GM23338 (cell line): Measurements from ENCODE around the gene KIF6. TPM values are rescaled to one million over a fixed set of nuclear protein-coding genes. Genes with fewer than 3 reads are reported as not detected.

Experiments
- ATAC-seq: fragments of 200-7000 bp; cut with Tn5 transposase; 3 replicates; pipeline ENCODE4 v1.9.1; 2020
- DNase-seq: peaks from one replicate; pipeline ENCODE4 v3.0.0-alpha.2; 2015; ENCODE audit warnings: low spot score
- H2AFZ ChIP-seq: fragments of 200-600 bp; sonication (generic); 2 replicates; pipeline ENCODE4 v1.8.0; 2016; ENCODE audit warnings: antibody characterized with exemption, mild to moderate bottlenecking, moderate library complexity
- H3F3A ChIP-seq: fragments of 200-600 bp; sonication (generic); replicated peaks from 2 replicates; pipeline ENCODE4 v1.8.0; 2017; ENCODE audit warnings: antibody characterized with exemption, mixed run types, low read depth
- H3K27ac ChIP-seq: fragments of 200-600 bp; sonication (generic); 2 replicates; pipeline ENCODE4 v1.6.1; 2016; ENCODE audit warnings: low read depth
- H3K27me3 ChIP-seq: fragments of 200-600 bp; sonication (generic); 2 replicates; pipeline ENCODE4 v1.8.0; 2016; ENCODE audit warnings: mild to moderate bottlenecking, mixed run types, moderate library complexity; ENCODE audit not compliant: insufficient read depth
- H3K36me3 ChIP-seq: fragments of 200-600 bp; sonication (generic); 2 replicates; pipeline ENCODE4 v1.8.0; 2016; ENCODE audit warnings: mild to moderate bottlenecking; ENCODE audit not compliant: insufficient read depth
- H3K4me1 ChIP-seq: fragments of 200-600 bp; sonication (generic); 2 replicates; pipeline ENCODE4 v1.8.0; 2016; ENCODE audit warnings: mild to moderate bottlenecking, moderate library complexity; ENCODE audit not compliant: insufficient read depth
- H3K4me2 ChIP-seq: fragments of 200-600 bp; sonication (generic); 2 replicates; pipeline ENCODE4 v1.7.1; 2017; ENCODE audit warnings: mixed run types
- H3K4me3 ChIP-seq: fragments of 200-600 bp; sonication (generic); 2 replicates; pipeline ENCODE4 v1.6.1; 2016; ENCODE audit warnings: mixed run types
- H3K79me2 ChIP-seq: fragments of 200-600 bp; sonication (generic); replicated peaks from 2 replicates; pipeline ENCODE4 v1.8.0; 2017; ENCODE audit warnings: mild to moderate bottlenecking; ENCODE audit not compliant: insufficient read depth
- H3K9me2 ChIP-seq: fragments of 200-600 bp; sonication (generic); 2 replicates; pipeline ENCODE4 v1.8.0; 2017; ENCODE audit not compliant: insufficient read depth
- H4K20me1 ChIP-seq: fragments of 200-600 bp; sonication (generic); replicated peaks from 2 replicates; pipeline ENCODE4 v1.8.0; 2017; ENCODE audit warnings: mild to moderate bottlenecking; ENCODE audit not compliant: insufficient read depth
- H3K27ac Mint-ChIP-seq: 2 replicates; pipeline ENCODE4 v1.8.0; 2020; ENCODE audit warnings: inconsistent platforms, mild to moderate bottlenecking, moderate library complexity, mixed read lengths
- H3K27me3 Mint-ChIP-seq: 3 replicates; pipeline ENCODE4 v1.8.0; 2022; ENCODE audit warnings: low read depth, mild to moderate bottlenecking, moderate library complexity, mixed read lengths, inconsistent platforms; ENCODE audit not compliant: insufficient read depth, poor library complexity
- H3K36me3 Mint-ChIP-seq: 3 replicates; pipeline ENCODE4 v1.8.0; 2021; ENCODE audit warnings: low read depth, mild to moderate bottlenecking, inconsistent platforms, moderate library complexity, mixed read lengths
- H3K4me1 Mint-ChIP-seq: 3 replicates; pipeline ENCODE4 v1.8.0; 2020; ENCODE audit warnings: mild to moderate bottlenecking, inconsistent platforms, mixed read lengths
- H3K4me3 Mint-ChIP-seq: 3 replicates; pipeline ENCODE4 v1.8.0; 2021; ENCODE audit warnings: moderate library complexity, mild to moderate bottlenecking, inconsistent platforms, mixed read lengths
- H3K9me3 Mint-ChIP-seq: 3 replicates; pipeline ENCODE4 v1.8.0; 2020; ENCODE audit warnings: moderate library complexity, mild to moderate bottlenecking, inconsistent platforms, mixed read lengths
- CREB1 ChIP-seq: fragments of 250-450 bp; sonication (Bioruptor Pico); IDR thresholded peaks from 2 replicates; pipeline ENCODE4 v1.5.0; 2020; ENCODE audit warnings: low read depth, mild to moderate bottlenecking, moderate library complexity
- EZH2 ChIP-seq: fragments of 200-600 bp; sonication (generic); IDR thresholded peaks from one replicate; pipeline ENCODE4 v1.8.0; 2017; ENCODE audit warnings: antibody characterized with exemption, mild to moderate bottlenecking, low read depth; ENCODE audit not compliant: unreplicated experiment
- NANOG ChIP-seq: IDR thresholded peaks from 2 replicates; pipeline ENCODE4 v1.6.1; 2016; ENCODE audit warnings: antibody characterized with exemption, borderline replicate concordance
- STAT1 ChIP-seq: IDR thresholded peaks from one replicate; pipeline ENCODE4 v1.6.1; 2016; ENCODE audit warnings: antibody characterized with exemption; ENCODE audit not compliant: unreplicated experiment
- ZNF331 ChIP-seq: fragments of 250-450 bp; sonication (Bioruptor Pico); IDR thresholded peaks from 2 replicates; pipeline ENCODE4 v1.5.0; 2020; ENCODE audit warnings: low read depth, mild to moderate bottlenecking, moderate library complexity
- polyA plus RNA-seq: library from polyadenylated mRNA; unstranded; fragments of >200 nt; fragmentation: Nextera tagmentation; extraction: Ambion mirVana; gene quantifications from 2 replicates; pipeline ENCODE4 v1.2.1, GENCODE V29; 2016
- total RNA-seq: library from RNA; depleted of rRNA; stranded (reverse); fragments of >200 nt; shearing (Covaris generic); gene quantifications from 2 replicates; pipeline ENCODE4 v1.2.3, GENCODE V29; 2014
- TF ChIP-seq, protein P1 (sequence below): fragments of 250-450 bp; sonication (Bioruptor Pico); IDR thresholded peaks from 2 replicates; pipeline ENCODE4 v1.5.0; 2020; ENCODE audit warnings: mild to moderate bottlenecking, moderate library complexity
- TF ChIP-seq, protein P2 (sequence below), 2 experiments: fragments of 200-600 bp in 1 of 2; sonication (generic) in 1 of 2; conservative IDR thresholded peaks; 2 replicates each; pipeline versions ENCODE4 v1.5.1 to v1.6.1; 2016 to 2017; ENCODE audit warnings: antibody characterized with exemption in 2 of 2, low read depth in 2 of 2, mild to moderate bottlenecking in 2 of 2, moderate library complexity in 1 of 2

KIF6 gene
- total and polyA plus RNA-seq, 2 experiments from 2014 or later: 0.87 to 1.7 TPM

DNA sequence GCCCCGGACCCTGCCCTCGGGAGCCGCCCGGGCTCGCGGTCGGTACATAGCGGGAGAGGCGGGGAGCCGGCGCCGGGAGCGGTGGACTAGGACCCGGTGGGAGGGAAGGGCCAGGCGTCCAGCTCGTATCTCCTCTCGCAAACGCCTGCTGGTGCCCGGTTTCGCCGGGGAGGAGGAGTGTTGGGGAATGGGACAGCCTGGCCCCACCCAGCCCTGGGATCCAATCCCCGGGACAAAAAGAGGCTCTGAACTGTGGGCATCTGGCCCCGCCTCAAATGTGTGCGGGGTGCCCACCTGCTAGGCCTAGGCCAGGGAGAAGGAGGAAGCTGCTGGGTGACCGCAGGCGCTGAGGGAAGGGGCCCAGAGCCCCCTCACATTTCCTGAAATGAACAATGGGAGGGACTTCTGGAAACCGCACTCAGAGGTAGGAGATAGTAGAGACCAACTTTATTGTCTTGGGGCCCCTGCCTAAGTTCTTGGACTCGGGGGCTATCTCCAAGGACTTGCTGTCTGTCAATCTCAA, 410.9 kb downstream of the KIF6 start, which contains the start of gene KCNK17:
TSS of gene KCNK17 (minus strand) at position 147 of the 523 bp plus-strand sequence. CDS start at position 48, 99 bp downstream.
- TF ChIP-seq NANOG (no peak), CREB1 (CRISPR knock-in tag) (no peak), EZH2 (peak; percentile 2), ZNF331 (CRISPR knock-in tag) (no peak), STAT1 (no peak)
- TF ChIP-seq, protein P1, sequence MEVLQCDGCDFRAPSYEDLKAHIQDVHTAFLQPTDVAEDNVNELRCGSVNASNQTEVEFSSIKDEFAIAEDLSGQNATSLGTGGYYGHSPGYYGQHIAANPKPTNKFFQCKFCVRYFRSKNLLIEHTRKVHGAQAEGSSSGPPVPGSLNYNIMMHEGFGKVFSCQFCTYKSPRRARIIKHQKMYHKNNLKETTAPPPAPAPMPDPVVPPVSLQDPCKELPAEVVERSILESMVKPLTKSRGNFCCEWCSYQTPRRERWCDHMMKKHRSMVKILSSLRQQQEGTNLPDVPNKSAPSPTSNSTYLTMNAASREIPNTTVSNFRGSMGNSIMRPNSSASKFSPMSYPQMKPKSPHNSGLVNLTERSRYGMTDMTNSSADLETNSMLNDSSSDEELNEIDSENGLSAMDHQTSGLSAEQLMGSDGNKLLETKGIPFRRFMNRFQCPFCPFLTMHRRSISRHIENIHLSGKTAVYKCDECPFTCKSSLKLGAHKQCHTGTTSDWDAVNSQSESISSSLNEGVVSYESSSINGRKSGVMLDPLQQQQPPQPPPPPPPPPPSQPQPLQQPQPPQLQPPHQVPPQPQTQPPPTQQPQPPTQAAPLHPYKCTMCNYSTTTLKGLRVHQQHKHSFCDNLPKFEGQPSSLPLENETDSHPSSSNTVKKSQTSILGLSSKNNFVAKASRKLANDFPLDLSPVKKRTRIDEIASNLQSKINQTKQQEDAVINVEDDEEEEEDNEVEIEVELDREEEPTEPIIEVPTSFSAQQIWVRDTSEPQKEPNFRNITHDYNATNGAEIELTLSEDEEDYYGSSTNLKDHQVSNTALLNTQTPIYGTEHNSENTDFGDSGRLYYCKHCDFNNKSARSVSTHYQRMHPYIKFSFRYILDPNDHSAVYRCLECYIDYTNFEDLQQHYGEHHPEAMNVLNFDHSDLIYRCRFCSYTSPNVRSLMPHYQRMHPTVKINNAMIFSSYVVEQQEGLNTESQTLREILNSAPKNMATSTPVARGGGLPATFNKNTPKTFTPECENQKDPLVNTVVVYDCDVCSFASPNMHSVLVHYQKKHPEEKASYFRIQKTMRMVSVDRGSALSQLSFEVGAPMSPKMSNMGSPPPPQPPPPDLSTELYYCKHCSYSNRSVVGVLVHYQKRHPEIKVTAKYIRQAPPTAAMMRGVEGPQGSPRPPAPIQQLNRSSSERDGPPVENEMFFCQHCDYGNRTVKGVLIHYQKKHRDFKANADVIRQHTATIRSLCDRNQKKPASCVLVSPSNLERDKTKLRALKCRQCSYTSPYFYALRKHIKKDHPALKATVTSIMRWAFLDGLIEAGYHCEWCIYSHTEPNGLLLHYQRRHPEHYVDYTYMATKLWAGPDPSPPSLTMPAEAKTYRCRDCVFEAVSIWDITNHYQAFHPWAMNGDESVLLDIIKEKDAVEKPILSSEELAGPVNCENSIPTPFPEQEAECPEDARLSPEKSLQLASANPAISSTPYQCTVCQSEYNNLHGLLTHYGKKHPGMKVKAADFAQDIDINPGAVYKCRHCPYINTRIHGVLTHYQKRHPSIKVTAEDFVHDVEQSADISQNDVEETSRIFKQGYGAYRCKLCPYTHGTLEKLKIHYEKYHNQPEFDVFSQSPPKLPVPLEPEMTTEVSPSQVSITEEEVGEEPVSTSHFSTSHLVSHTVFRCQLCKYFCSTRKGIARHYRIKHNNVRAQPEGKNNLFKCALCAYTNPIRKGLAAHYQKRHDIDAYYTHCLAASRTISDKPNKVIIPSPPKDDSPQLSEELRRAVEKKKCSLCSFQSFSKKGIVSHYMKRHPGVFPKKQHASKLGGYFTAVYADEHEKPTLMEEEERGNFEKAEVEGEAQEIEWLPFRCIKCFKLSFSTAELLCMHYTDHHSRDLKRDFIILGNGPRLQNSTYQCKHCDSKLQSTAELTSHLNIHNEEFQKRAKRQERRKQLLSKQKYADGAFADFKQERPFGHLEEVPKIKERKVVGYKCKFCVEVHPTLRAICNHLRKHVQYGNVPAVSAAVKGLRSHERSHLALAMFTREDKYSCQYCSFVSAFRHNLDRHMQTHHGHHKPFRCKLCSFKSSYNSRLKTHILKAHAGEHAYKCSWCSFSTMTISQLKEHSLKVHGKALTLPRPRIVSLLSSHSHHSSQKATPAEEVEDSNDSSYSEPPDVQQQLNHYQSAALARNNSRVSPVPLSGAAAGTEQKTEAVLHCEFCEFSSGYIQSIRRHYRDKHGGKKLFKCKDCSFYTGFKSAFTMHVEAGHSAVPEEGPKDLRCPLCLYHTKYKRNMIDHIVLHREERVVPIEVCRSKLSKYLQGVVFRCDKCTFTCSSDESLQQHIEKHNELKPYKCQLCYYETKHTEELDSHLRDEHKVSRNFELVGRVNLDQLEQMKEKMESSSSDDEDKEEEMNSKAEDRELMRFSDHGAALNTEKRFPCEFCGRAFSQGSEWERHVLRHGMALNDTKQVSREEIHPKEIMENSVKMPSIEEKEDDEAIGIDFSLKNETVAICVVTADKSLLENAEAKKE: no peak
- TF ChIP-seq, protein P2, sequence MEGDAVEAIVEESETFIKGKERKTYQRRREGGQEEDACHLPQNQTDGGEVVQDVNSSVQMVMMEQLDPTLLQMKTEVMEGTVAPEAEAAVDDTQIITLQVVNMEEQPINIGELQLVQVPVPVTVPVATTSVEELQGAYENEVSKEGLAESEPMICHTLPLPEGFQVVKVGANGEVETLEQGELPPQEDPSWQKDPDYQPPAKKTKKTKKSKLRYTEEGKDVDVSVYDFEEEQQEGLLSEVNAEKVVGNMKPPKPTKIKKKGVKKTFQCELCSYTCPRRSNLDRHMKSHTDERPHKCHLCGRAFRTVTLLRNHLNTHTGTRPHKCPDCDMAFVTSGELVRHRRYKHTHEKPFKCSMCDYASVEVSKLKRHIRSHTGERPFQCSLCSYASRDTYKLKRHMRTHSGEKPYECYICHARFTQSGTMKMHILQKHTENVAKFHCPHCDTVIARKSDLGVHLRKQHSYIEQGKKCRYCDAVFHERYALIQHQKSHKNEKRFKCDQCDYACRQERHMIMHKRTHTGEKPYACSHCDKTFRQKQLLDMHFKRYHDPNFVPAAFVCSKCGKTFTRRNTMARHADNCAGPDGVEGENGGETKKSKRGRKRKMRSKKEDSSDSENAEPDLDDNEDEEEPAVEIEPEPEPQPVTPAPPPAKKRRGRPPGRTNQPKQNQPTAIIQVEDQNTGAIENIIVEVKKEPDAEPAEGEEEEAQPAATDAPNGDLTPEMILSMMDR (conservative IDR thresholded peaks at IDR 0.05; ENCODE audit: low read depth in 2 of 2): no peak
- no peaks in the 10 kb centered on the region for H3K9me3 Mint-ChIP-seq
- peak; percentile 48 for ATAC-seq
- H3K36me3 Mint-ChIP-seq: no peaks in the 10 kb centered on the region
- H3K4me3 Mint-ChIP-seq: peak within 1 kb of the TSS; percentile 73
- Histone ChIP-seq H3K27me3 (peaks cover 52% of the 10 kb centered on the region), H3K4me3 (peak within 1 kb of the TSS; percentile 77), H3K9me2 (peaks cover 5% of the 10 kb centered on the region), H2AFZ (peak within 1 kb of the TSS; percentile 98), H3K4me2 (peak within 1 kb of the TSS; percentile 93), H3F3A (no peaks in the 10 kb centered on the region), H3K36me3 (no peaks in the 10 kb centered on the region), H3K27ac (no peak within 1 kb of the TSS), H3K79me2 (no peaks in the 10 kb centered on the region), H4K20me1 (no peaks in the 10 kb centered on the region), H3K4me1 (peaks cover 6% of the 10 kb centered on the region; the same call in 1 of the 2 replicates)
- peaks cover 4% of the 10 kb centered on the region; the same call in 2 of the 3 replicates for H3K4me1 Mint-ChIP-seq
- no peak within 1 kb of the TSS for H3K27ac Mint-ChIP-seq
- peaks cover 58% of the 10 kb centered on the region for H3K27me3 Mint-ChIP-seq
- peak; percentile 74 for DNase-seq
